ENCODE measurements around the gene AP4E1.

DNA sequence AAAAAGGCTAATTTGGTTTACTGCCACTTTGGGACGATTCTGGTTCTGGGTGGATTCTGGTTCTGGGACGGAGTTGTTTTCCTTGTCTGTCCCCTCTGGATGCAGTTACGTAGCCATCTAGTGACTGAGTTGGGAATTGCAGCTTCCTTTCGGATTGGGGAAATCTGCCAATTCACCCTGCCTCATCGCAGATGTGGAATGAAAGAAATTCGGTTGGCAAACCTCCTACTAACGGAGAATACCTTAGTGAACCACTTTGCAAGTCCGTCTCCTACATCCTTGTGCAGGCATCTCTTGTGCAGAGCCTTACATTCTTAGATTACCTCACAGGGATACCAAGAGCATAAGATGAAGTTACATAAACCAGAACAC is 31.5 kb upstream of the AP4E1 start:
- no peak for TF ChIP-seq POLR2A (IDR thresholded peaks at IDR 0.05)
- TF ChIP-seq, protein P1, sequence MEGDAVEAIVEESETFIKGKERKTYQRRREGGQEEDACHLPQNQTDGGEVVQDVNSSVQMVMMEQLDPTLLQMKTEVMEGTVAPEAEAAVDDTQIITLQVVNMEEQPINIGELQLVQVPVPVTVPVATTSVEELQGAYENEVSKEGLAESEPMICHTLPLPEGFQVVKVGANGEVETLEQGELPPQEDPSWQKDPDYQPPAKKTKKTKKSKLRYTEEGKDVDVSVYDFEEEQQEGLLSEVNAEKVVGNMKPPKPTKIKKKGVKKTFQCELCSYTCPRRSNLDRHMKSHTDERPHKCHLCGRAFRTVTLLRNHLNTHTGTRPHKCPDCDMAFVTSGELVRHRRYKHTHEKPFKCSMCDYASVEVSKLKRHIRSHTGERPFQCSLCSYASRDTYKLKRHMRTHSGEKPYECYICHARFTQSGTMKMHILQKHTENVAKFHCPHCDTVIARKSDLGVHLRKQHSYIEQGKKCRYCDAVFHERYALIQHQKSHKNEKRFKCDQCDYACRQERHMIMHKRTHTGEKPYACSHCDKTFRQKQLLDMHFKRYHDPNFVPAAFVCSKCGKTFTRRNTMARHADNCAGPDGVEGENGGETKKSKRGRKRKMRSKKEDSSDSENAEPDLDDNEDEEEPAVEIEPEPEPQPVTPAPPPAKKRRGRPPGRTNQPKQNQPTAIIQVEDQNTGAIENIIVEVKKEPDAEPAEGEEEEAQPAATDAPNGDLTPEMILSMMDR (IDR thresholded peaks at IDR 0.05) = peak; percentile 93 to 96 (median 93)

Measured in breast epithelium (tissue), 3 donors.